ENCODE results near the gene MTRFR. TPM values are rescaled to one million over a fixed set of nuclear protein-coding genes. Genes with fewer than 3 reads are reported as not detected.

MTRFR gene
- total RNA-seq, 1 experiment from 2014 or later = 14.8 TPM

GRCh38 chr12:123293178-123293760, 60.0 kb downstream of the MTRFR start:
- Mint-ChIP-seq H3K27me3 (ENCODE audit: low read depth) (no peaks in the 10 kb centered on the region; the same call in 1 of the 2 replicates), H3K36me3 (ENCODE audit: insufficient read depth in 1 of 3, low read depth in 3 of 3) (peaks cover 13 to 79% (median 52%) of the 10 kb centered on the region in 3 experiments; a peak in 6 of 7 replicates), H3K4me3 (no peak overlapping the region), H3K9me3 (no peaks in the 10 kb centered on the region), H3K4me1 (no peaks in the 10 kb centered on the region), H3K27ac (no peak overlapping the region; a peak in 1 of 7 replicates)
- Histone ChIP-seq H2BK120ac (ENCODE audit: low read depth, low read length, poor library complexity, severe bottlenecking) (no peak overlapping the region), H2BK15ac (ENCODE audit: low read depth, low read length) (no peak overlapping the region), H3K4ac (ENCODE audit: low read depth, low read length) (no peak overlapping the region), H4K91ac (ENCODE audit: insufficient read length, low read depth, low read length) (no peak overlapping the region), H3K27ac (ENCODE audit: insufficient read length, low read depth, low read length) (no peak overlapping the region), H2AFZ (ENCODE audit: low read length) (no peak overlapping the region), H2BK12ac (ENCODE audit: insufficient read length, low read depth, low read length) (no peak overlapping the region), H3K18ac (ENCODE audit: insufficient read length, low read depth, low read length) (no peak overlapping the region), H3K9me3 (ENCODE audit: control insufficient read depth, low read depth, low read length) (no peaks in the 10 kb centered on the region), H2BK5ac (ENCODE audit: insufficient read length, low read length) (no peak overlapping the region), H3K23me2 (ENCODE audit: insufficient read length, low read depth, low read length, poor library complexity, severe bottlenecking) (no peaks in the 10 kb centered on the region), H2BK20ac (ENCODE audit: low read depth, low read length, poor library complexity, severe bottlenecking) (no peak overlapping the region), H2AK5ac (ENCODE audit: insufficient read length, low read length) (no peak overlapping the region), H3K56ac (ENCODE audit: insufficient read length, low read depth, low read length) (no peak overlapping the region), H3K9ac (ENCODE audit: extremely low read depth, insufficient read length, low read length) (no peak overlapping the region), H3K27me3 (ENCODE audit: insufficient read depth, low read length) (no peaks in the 10 kb centered on the region), H3K79me1 (ENCODE audit: insufficient read depth, low read depth, low read length, poor library complexity, severe bottlenecking) (no peaks in the 10 kb centered on the region), H4K8ac (replicated peaks; ENCODE audit: insufficient read length, low read depth, low read length) (no peak overlapping the region), H3K4me2 (ENCODE audit: insufficient read depth, insufficient read length, low read length) (no peak overlapping the region), H3T11ph (ENCODE audit: low read length) (no peak overlapping the region), H4K20me1 (ENCODE audit: control insufficient read depth, insufficient read depth, insufficient read length) (no peaks in the 10 kb centered on the region), H4K5ac (ENCODE audit: insufficient read length, low read depth, low read length) (no peak overlapping the region), H3K79me2 (ENCODE audit: insufficient read depth, low read length) (no peaks in the 10 kb centered on the region), H3K4me1 (ENCODE audit: insufficient read depth, low read length) (no peaks in the 10 kb centered on the region), H3K14ac (ENCODE audit: insufficient read depth, low read length) (no peak overlapping the region), H3K23ac (ENCODE audit: insufficient read length, low read depth, low read length) (no peak overlapping the region)
- TF ChIP-seq, protein P1, sequence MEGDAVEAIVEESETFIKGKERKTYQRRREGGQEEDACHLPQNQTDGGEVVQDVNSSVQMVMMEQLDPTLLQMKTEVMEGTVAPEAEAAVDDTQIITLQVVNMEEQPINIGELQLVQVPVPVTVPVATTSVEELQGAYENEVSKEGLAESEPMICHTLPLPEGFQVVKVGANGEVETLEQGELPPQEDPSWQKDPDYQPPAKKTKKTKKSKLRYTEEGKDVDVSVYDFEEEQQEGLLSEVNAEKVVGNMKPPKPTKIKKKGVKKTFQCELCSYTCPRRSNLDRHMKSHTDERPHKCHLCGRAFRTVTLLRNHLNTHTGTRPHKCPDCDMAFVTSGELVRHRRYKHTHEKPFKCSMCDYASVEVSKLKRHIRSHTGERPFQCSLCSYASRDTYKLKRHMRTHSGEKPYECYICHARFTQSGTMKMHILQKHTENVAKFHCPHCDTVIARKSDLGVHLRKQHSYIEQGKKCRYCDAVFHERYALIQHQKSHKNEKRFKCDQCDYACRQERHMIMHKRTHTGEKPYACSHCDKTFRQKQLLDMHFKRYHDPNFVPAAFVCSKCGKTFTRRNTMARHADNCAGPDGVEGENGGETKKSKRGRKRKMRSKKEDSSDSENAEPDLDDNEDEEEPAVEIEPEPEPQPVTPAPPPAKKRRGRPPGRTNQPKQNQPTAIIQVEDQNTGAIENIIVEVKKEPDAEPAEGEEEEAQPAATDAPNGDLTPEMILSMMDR (conservative IDR thresholded peaks at IDR 0.05) = no peak
- no CpG with 5 or more reads among the region's 9 CpGs for WGBS (ENCODE audit: extremely low coverage, insufficient read length, low lambda C conversion rate)
- no peak for DNase-seq
